ENCODE results near the gene DGKH.

- no peak for TF ChIP-seq CTCF (IDR thresholded peaks at IDR 0.05)
- TF ChIP-seq EZH2 (IDR thresholded peaks at IDR 0.05; ENCODE audit: borderline replicate concordance, insufficient read depth, low read depth, low read length, poor library complexity, severe bottlenecking): no peak
Measured at GRCh38 chr13:42063105-42063504, 14.7 kb downstream of the DGKH start.

Measured in B cell (primary cell).